HL-60 (cell line): ENCODE measurements around the gene GDPD4.

Experiments
- CTCF ChIP-seq: IDR thresholded peaks from one replicate; pipeline ENCODE4 v1.5.1; 2011; ENCODE audit warnings: low read length, control low read depth, inconsistent platforms; ENCODE audit not compliant: insufficient read depth
- POLR2AphosphoS5 ChIP-seq: IDR thresholded peaks from 2 replicates; pipeline ENCODE4 v1.6.1; 2012; ENCODE audit warnings: low read depth
- REST ChIP-seq: IDR thresholded peaks from 2 replicates; pipeline ENCODE4 v1.6.1; 2012; ENCODE audit warnings: low read depth; ENCODE audit not compliant: insufficient replicate concordance

DNA sequence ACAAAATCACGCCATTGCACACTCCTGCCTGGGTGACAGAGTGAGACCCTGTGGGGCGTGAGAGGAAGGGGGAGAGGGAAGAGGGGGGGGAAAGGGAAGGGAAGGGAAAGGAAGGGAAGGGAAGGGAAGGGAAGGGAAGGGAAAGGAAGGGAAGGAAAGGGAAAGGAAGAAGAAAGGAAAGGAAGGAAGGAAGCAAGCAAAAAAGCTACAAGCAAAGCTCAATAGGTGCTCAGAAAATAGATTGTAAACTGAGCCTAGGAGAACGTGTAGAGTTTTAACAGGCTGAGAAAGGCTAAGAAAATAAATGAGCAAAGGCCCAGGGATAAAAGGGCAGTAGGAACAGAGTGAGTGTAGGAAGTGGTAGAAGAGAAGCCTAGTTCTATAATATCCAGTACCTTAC lies 30.8 kb upstream of the GDPD4 start:
- TF ChIP-seq CTCF (no peak), POLR2AphosphoS5 (no peak), REST (no peak)
